Uterus (tissue), 2 donors: Measurements from ENCODE around the gene PITPNM3.

Experiments used
- POLR2A ChIP-seq, 2 donors: fragments of 450-650 bp; IDR thresholded peaks; one replicate each; pipeline ENCODE4 v1.6.1; 2016; ENCODE audit warnings: antibody characterized with exemption in 2 of 2, mild to moderate bottlenecking in 1 of 2, moderate library complexity in 1 of 2
- TF ChIP-seq, protein P1 (sequence below), 4 experiments: fragments of 200-600 bp in 2 of 4; fragments of 450-650 bp in 2 of 4; sonication (generic) in 2 of 4; IDR thresholded peaks; one replicate each; pipeline ENCODE4 v1.5.1; 2016 to 2019; ENCODE audit warnings: antibody characterized with exemption in 4 of 4, mild to moderate bottlenecking in 2 of 4, moderate library complexity in 1 of 4

DNA sequence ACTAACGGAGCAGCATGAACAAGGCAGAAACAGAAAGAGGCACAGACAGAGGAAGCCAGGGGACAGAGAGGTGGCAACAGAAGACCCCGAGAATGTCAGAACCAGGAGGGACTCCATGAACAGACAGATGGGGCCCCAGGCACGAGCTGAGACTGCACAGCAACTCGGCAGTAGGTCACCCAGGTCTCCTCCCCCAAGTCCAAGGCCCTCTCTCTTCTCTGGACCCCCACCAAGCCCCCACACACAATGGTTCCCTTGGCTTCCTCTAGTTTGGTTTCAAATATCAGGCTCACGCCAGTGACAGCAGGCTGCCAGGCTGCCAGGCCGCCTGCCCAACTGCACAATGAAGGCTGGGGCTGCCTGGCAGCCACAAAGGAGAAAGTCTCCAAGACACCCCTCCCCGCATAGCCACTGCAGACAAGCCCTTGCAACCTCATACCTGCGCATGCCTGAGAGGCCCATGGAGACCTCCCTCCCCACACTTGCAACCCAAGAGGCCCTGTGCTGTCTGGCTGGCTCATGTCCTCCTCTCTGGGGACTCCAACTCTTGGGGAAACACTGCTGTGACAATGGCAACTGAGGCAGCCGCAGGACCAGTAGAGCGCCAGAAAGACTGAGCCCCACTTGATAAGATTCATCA, 57.3 kb downstream of the PITPNM3 start:
- TF ChIP-seq, protein P1, sequence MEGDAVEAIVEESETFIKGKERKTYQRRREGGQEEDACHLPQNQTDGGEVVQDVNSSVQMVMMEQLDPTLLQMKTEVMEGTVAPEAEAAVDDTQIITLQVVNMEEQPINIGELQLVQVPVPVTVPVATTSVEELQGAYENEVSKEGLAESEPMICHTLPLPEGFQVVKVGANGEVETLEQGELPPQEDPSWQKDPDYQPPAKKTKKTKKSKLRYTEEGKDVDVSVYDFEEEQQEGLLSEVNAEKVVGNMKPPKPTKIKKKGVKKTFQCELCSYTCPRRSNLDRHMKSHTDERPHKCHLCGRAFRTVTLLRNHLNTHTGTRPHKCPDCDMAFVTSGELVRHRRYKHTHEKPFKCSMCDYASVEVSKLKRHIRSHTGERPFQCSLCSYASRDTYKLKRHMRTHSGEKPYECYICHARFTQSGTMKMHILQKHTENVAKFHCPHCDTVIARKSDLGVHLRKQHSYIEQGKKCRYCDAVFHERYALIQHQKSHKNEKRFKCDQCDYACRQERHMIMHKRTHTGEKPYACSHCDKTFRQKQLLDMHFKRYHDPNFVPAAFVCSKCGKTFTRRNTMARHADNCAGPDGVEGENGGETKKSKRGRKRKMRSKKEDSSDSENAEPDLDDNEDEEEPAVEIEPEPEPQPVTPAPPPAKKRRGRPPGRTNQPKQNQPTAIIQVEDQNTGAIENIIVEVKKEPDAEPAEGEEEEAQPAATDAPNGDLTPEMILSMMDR (IDR thresholded peaks at IDR 0.05) = no peak
- no peak for TF ChIP-seq POLR2A (IDR thresholded peaks at IDR 0.05)
